HL-60/S4 treated with phorbol 12-myristate 13-acetate at 8.2 ng/mL for 4 days and 3 days (cell line): ENCODE results near the gene CEP72.
"Not testable (repeated sequence)": the region's sequence is repeated elsewhere in the genome, so short reads cannot be mapped to it uniquely, and the experiment has no call there.

ENCODE experiments used
- in situ Hi-C: fragments of 300-500 bp; cut with MboI; formaldehyde crosslinking; loops from 2 replicates; pipeline ENCODE4 v1.15.0; 2022; ENCODE audit warnings: low sequenced_read_pairs

CEP72 gene

DNA sequence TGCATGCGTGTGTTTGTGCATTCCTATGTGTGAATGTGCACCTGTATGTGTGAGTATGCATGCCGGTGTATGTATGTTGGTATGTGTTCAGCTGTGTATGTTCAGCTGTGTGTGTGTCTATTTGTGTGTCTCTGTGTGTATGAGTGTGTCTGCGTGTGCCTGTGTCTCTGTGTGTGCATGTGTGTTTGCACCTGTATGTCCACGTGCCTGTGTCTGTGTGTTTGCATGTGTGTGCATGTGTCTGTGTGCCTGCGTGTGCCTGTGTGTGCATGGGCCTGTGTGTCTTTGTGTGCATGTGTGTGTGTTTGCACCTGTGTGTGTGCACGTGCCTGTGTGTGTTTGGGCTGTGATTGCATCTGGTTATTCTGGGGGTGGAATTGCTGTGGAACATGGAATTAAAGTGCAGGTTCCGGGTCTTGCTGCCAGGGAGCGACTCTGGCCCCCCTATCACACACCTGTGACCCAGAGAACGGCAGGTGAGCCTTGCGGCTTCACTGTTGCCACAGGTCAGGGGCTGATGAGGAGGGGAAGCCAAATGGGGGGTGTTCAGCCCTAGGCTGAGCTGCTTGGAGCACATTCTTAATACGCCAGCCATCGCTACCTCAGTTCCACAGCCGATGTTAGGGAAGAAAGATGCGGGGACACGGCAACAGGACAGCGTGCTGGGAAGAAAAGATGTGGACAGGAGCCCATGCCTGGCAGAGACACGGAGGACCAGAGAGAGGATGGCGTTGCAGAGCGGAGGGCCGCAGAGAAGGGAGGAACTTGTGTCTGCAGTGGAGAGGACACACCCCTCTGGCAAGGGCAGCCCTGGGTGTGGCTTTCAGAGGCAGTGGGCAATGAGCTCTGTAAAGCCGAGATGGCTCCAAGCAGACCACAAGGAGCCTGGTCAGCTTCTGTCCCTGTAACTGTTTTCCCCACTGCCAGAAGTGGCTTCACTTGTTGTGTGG is 84.9 kb downstream of the CEP72 start:
- in situ Hi-C loops, result not testable (repeated sequence)
